ENCODE results near the gene SUSD3.

- no peak for TF ChIP-seq POLR2A (IDR thresholded peaks at IDR 0.05; ENCODE audit: low read depth, low read length)
- TF ChIP-seq CTCF (IDR thresholded peaks at IDR 0.05; ENCODE audit: extremely low read depth in 1 of 2, insufficient read depth in 1 of 2, low read depth in 1 of 2, low read length in 2 of 2) = no peak
- no peak for TF ChIP-seq JUN (IDR thresholded peaks at IDR 0.05; ENCODE audit: borderline replicate concordance, insufficient read depth, insufficient read length, low read depth)
- no peak for TF ChIP-seq POLR2AphosphoS5 (IDR thresholded peaks at IDR 0.05; ENCODE audit: insufficient read depth, low read depth, low read length)
- TF ChIP-seq MYC (IDR thresholded peaks at IDR 0.05; ENCODE audit: low read depth, low read length) = no peak
- TF ChIP-seq MAX (IDR thresholded peaks at IDR 0.05; ENCODE audit: insufficient read depth, insufficient read length) = no peak
- TF ChIP-seq EZH2 (IDR thresholded peaks at IDR 0.05; ENCODE audit: borderline replicate concordance, low read depth, low read length, severe bottlenecking) = no peak
Observed at GRCh38 chr9:93010056-93010455, 48.4 kb upstream of the SUSD3 start.

All from endothelial cell of umbilical vein (primary cell).